ENCODE results near the gene GET3. TPM values are rescaled to one million over a fixed set of nuclear protein-coding genes. Genes with fewer than 3 reads are reported as not detected.

The GET3 gene
- total and polyA plus RNA-seq, 2 of the 13 experiments (the other 11 are each of a cell fraction or from before 2014, with no cell fraction given): 57.7 to 59.4 TPM

DNA sequence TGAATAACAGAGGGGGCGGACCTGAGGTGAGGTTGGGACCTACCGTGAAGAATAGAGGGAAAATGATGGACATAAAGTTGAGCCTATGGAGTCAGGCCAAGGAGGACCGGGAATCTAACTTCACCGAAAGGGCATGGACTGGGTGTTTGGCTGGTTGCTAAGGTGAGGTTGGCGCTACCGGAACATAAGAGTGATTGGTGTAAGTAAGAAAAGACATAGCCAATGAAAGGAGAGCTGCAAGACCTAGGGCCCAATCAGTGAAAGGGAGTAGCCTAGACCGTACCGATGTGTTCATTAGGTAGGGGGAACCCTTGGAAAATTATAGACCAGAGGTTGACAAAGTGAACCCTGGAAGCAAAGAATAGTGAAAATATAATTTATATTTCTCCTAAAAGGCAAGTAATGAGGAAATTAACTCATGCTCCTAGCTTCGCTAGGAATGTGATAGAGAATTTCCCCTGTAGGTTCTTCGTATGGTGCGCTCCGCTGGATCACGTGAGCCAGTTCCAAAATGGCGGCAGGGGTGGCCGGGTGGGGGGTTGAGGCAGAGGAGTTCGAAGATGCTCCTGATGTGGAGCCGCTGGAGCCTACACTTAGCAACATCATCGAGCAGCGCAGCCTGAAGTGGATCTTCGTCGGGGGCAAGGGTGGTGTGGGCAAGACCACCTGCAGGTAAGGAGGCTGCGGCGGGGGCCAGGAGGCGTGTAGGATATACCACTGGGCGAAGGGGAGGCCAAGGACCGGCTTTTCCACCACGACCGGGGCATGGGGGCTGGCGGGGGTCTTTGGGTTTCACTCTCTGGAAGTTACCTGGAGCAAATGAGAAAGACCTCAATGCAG lies at the start of gene GET3 (continued):
- TF ChIP-seq NFE2L1 (CRISPR knock-in tag; IDR thresholded peaks at IDR 0.05; ENCODE audit: borderline replicate concordance) (no peak), ATM (IDR thresholded peaks at IDR 0.05; ENCODE audit: borderline replicate concordance) (no peak), ZFP36L1 (CRISPR knock-in tag; IDR thresholded peaks at IDR 0.05) (peak; percentile 98), MTF1 (CRISPR knock-in tag; IDR thresholded peaks at IDR 0.05) (no peak), ZNF558 (CRISPR knock-in tag; IDR thresholded peaks at IDR 0.05; ENCODE audit: borderline replicate concordance) (no peak), JUN (CRISPR knock-in tag; IDR thresholded peaks at IDR 0.05) (no peak), ZNF501 (CRISPR knock-in tag; IDR thresholded peaks at IDR 0.05) (0 out of 2 replicates have a peak, but pooled peaks have one; percentile 11), ZNF780A (CRISPR knock-in tag; IDR thresholded peaks at IDR 0.05) (no peak), ZNF510 (CRISPR knock-in tag; IDR thresholded peaks at IDR 0.05; ENCODE audit: low read depth) (no peak), ZNF20 (CRISPR knock-in tag; IDR thresholded peaks at IDR 0.05) (no peak), ZMYM4 (CRISPR knock-in tag; IDR thresholded peaks at IDR 0.05) (peak; percentile 25), MTA3 (CRISPR knock-in tag; IDR thresholded peaks at IDR 0.05) (no peak)
- TF ChIP-seq, protein P1, sequence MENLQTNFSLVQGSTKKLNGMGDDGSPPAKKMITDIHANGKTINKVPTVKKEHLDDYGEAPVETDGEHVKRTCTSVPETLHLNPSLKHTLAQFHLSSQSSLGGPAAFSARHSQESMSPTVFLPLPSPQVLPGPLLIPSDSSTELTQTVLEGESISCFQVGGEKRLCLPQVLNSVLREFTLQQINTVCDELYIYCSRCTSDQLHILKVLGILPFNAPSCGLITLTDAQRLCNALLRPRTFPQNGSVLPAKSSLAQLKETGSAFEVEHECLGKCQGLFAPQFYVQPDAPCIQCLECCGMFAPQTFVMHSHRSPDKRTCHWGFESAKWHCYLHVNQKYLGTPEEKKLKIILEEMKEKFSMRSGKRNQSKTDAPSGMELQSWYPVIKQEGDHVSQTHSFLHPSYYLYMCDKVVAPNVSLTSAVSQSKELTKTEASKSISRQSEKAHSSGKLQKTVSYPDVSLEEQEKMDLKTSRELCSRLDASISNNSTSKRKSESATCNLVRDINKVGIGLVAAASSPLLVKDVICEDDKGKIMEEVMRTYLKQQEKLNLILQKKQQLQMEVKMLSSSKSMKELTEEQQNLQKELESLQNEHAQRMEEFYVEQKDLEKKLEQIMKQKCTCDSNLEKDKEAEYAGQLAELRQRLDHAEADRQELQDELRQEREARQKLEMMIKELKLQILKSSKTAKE (CRISPR knock-in tag; IDR thresholded peaks at IDR 0.05; ENCODE audit: borderline replicate concordance): no peak
- TF ChIP-seq, protein P2, sequence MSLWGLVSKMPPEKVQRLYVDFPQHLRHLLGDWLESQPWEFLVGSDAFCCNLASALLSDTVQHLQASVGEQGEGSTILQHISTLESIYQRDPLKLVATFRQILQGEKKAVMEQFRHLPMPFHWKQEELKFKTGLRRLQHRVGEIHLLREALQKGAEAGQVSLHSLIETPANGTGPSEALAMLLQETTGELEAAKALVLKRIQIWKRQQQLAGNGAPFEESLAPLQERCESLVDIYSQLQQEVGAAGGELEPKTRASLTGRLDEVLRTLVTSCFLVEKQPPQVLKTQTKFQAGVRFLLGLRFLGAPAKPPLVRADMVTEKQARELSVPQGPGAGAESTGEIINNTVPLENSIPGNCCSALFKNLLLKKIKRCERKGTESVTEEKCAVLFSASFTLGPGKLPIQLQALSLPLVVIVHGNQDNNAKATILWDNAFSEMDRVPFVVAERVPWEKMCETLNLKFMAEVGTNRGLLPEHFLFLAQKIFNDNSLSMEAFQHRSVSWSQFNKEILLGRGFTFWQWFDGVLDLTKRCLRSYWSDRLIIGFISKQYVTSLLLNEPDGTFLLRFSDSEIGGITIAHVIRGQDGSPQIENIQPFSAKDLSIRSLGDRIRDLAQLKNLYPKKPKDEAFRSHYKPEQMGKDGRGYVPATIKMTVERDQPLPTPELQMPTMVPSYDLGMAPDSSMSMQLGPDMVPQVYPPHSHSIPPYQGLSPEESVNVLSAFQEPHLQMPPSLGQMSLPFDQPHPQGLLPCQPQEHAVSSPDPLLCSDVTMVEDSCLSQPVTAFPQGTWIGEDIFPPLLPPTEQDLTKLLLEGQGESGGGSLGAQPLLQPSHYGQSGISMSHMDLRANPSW (CRISPR knock-in tag; IDR thresholded peaks at IDR 0.05; ENCODE audit: borderline replicate concordance): no peak
- TF ChIP-seq, protein P3, sequence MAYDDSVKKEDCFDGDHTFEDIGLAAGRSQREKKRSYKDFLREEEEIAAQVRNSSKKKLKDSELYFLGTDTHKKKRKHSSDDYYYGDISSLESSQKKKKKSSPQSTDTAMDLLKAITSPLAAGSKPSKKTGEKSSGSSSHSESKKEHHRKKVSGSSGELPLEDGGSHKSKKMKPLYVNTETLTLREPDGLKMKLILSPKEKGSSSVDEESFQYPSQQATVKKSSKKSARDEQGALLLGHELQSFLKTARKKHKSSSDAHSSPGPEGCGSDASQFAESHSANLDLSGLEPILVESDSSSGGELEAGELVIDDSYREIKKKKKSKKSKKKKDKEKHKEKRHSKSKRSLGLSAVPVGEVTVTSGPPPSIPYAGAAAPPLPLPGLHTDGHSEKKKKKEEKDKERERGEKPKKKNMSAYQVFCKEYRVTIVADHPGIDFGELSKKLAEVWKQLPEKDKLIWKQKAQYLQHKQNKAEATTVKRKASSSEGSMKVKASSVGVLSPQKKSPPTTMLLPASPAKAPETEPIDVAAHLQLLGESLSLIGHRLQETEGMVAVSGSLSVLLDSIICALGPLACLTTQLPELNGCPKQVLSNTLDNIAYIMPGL (CRISPR knock-in tag; IDR thresholded peaks at IDR 0.05; ENCODE audit: borderline replicate concordance in 1 of 2, low read depth in 1 of 2): peak in 1 of 2 experiments; percentile 61; a peak in 1 of 4 replicates
- TF ChIP-seq, protein P4, sequence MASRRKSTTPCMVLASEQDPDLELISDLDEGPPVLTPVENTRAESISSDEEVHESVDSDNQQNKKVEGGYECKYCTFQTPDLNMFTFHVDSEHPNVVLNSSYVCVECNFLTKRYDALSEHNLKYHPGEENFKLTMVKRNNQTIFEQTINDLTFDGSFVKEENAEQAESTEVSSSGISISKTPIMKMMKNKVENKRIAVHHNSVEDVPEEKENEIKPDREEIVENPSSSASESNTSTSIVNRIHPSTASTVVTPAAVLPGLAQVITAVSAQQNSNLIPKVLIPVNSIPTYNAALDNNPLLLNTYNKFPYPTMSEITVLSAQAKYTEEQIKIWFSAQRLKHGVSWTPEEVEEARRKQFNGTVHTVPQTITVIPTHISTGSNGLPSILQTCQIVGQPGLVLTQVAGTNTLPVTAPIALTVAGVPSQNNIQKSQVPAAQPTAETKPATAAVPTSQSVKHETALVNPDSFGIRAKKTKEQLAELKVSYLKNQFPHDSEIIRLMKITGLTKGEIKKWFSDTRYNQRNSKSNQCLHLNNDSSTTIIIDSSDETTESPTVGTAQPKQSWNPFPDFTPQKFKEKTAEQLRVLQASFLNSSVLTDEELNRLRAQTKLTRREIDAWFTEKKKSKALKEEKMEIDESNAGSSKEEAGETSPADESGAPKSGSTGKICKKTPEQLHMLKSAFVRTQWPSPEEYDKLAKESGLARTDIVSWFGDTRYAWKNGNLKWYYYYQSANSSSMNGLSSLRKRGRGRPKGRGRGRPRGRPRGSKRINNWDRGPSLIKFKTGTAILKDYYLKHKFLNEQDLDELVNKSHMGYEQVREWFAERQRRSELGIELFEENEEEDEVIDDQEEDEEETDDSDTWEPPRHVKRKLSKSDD (CRISPR knock-in tag; IDR thresholded peaks at IDR 0.05; ENCODE audit: low read depth): no peak

All from HepG2 (cell line).